IPS DF 19.7 (cell line): ENCODE results near the gene RPAIN.
"Not testable (repeated sequence)": the region's sequence is repeated elsewhere in the genome, so short reads cannot be mapped to it uniquely, and the experiment has no call there.

Experiments used
- DNase-seq: peaks from one replicate; pipeline ENCODE4 v3.0.0-alpha.2; 2013; ENCODE audit warnings: low read depth, low spot score

The RPAIN gene

DNA sequence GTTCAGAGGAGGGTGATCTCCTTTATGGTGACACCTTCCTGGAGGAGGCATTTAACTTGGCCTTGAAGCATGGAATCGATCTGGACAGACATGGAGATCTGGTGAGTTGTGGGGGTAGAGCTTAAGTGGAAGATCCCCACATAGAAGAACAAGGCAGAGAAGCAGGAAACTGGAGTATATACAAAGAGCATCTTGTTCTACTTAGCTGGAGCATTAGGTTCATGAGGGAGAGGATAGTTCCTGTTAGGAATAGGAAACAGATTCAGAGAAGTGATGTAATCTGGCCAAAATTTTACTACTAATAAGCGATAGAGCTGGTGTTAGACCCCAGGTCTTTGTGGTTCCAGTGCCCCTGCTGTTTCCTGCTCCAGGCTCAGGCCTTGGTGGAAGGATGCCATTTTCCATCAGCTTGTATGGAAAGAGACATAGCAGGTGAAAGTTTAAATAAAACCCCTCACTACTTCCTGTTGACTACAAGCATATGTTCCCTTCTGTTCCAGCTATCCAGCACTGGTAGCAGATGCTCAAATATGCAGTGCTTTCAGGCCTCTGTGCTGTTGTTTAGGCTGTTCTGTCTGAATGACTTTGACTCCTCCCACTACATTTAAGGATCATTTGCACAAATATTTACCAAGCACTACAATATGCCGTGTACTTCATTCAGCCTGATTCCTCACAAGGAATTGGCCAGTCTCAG lies 9.4 kb downstream of the RPAIN start:
- DNase-seq: no peak

DNA sequence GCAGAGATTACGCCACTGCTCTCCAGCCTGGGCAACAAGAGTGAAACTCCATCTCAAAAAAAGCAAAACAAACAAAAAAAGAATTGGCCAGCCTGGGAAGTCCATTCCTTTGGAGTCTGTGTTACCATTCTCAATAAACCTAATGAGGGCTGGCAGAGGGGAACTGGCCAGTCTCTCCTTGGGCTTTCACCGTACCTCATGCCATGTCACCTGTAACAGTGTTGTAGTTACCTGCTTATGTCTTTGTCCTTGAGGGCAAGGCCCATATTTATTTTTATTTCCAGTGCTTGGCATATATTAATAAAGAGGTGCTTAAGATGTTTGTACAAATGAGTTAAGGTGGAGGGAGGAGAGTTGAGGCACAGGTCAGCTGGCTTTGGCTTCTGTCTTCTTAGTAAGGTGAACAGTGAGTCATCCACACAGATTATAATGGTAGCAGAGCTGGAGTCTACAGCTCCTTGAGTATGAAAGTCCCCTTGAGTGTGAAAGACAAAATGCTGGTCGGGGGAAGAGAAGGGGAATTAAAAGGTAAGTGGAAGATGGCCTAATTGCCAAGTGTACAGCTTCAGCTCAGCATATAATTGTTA lies 10.5 kb downstream of the RPAIN start:
- DNase-seq: no peak

DNA sequence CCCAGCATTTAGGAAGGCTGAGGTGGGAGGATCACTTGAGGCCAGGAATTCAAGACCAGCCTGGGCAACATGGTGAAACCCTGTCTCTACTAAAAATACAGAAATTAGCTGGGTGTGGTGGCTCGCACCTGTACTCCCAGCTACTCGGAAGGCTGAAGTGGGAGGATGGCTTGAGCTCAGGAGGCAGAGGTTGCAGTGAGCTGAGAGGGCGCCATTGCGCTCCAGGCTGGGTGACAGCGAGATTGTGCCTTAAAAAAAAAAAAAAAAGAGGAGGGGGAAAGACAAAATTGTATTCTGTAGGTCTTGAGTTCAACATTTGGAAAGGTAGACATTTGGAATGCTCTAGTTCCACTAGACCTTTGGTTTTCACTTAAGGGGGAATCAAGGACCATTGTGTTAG lies 11.3 kb downstream of the RPAIN start:
- not testable (repeated sequence) for DNase-seq

DNA sequence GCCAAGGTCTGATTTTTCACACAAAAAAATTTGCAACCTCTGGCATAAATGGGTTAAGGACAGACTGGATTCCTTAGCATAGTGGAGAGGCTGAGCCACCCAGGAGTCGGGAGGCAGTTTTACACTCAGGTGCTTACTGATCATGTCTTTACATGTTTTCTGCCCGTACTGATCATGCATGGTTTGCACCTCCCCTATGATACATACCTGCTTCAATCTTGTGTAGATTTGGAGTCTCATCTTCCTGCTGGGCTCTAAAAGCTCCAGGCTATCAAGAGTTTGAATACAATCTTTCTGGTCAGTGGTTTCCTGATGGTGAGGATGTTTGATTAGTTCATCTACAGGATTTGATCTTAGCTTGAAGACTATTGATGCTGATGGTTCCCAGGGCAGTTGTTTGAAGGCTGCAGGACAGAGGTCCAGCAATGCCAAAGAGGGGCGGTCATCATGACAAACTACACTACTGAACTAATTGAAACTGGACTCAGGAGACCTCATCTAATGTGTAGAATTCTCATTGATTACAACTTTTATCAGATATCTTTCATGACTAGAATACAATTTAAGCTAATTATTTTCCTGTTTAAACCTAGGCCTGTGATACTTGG lies 12.1 kb downstream of the RPAIN start:
- no peak for DNase-seq

DNA sequence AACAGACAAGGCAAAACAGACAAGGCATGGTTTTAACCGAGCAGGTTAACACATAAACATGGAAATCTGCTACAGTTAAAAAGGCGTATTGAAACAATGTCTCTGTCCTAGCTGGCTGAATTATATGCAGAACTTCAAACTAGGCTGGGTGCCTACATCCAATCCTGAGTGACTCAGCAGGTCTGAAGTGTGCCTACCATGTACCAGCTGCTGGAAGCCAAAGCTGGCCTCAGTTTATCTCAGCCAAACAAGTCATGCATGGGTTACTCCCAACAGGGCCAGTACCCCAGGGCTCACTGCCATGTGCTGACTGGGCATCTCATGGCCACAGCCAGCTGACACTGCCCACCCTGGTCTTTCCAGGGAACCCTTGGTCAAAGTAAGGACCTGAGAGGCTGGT lies 15.0 kb downstream of the RPAIN start:
- DNase-seq: no peak

DNA sequence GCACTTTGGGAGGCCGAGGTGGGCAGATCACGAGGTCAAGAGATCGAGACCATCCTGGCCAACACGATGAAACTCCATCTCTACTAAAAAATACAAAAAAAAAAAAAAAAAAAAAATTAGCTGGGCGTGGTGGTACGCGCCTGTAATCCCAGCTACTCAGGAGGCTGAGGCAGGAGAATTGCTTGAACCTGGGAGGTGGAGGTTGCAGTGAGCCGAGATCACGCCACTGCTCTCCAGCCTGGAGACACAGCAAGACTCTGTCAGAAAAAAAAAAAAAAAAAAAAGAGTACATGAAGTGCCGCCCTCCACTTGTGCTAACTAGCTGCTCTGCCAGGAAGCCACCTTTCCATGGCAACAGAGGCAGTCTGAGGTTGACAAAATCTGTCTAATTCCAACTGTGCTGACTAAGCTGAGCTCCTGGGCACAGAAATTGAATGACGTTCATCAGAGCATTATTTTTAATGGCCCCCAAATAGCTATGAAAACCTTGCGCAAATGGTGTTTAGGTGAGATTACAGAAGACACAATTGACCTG lies 15.9 kb downstream of the RPAIN start:
- DNase-seq: not testable (repeated sequence)

DNA sequence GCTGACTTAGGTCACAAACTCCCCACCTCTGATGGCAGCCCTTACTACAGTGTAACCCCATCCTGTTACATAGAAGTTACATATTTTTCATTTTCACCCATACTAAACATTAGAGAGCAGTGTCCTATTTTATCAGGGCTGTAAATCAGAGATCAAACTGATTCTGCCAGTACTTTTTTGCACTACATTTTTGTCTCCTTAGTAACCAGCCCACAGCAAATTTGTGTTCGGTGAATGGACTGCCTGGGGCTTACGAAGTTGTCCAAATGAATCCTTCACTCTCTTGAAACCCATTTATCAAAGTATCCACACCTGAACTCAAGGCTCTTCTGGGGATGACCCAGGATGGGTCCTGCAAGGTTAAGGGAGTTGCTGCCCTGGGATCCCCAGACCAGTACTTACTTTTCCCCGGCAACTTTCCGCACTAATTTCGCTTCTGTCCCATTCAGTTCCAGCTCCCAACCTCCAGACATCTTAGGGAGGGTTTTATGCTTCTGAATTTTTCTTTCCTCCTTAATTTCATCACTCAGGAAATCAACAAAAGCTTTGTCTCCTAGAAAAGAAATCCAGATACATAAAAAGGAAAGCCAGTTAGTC lies 17.8 kb downstream of the RPAIN start:
- no peak for DNase-seq

DNA sequence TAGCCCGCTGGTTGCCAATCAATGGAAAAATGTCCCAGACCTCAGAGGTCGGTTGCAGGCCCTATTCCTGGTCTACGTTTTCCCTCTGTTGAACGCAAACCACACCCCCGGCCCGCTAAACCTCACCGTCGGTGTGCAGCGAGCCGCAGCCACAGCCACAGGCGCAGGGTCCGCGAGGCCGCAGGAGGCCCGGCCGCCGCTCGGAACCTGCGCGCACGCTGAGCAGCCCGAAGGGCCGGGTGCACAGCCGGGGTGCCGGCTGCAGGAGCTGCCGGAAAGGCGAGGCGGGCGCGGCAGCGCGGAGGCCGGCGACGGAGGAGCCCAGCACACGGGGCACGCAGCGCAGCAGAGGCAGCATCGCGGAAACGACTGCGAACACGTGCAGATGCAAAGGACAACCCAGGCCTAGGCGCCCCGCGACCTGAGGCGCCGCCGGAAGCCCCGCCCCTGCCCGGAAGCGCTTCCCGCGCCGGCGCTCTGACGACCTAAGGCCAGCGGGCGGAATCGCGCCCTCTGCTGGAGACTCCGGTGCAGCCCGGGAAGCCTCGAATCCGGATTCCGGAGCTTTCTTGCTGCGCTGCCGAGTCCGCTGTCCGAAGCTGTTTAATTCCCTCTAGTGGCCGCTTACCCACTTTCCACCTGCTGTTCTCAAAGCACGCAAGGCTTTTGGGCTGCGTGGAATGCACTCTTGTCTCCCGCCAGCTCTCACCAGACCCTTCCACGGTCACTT lies 18.9 kb downstream of the RPAIN start, which contains the start of gene C1QBP:
Gene C1QBP (minus strand): TSS at position 440 of the 730 bp plus-strand sequence. CDS start 82 bp downstream, at position 358.
- peak; percentile 30 for DNase-seq

DNA sequence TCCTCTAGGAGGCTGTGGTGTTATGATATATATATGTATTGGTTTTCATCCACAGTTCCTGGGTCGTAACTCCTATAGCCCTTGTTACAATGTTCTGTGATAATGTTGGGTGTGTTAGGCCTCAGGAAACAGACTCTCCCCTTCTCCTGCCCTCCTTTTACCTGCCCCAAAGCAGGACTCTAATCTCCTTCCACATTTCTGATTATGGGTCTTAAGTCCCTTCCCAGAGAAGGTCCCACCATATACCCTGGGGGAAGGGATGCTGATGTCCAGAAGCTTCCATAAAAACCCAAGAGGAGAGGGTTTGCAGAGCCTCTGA lies 19.4 kb downstream of the RPAIN start:
- no peak for DNase-seq

DNA sequence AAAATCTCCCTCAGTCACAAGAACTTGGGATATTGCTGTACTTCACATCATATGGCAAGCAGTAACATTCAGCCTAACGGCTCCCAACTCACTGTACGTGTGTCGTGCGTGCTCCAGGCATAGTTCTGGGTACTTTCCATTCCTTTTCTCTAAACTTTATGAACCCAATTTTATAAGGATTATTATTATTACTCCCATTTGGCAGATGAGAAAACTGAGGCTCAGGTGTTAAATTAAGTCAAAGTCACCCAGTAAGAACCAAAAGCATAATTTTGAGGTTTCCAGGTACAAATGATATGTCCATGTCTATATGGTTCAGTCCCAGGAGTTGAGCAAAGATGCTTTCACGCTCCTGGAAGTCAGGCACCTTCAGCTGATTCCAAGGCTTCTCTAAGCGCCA lies 23.7 kb downstream of the RPAIN start:
- DNase-seq: no peak

DNA sequence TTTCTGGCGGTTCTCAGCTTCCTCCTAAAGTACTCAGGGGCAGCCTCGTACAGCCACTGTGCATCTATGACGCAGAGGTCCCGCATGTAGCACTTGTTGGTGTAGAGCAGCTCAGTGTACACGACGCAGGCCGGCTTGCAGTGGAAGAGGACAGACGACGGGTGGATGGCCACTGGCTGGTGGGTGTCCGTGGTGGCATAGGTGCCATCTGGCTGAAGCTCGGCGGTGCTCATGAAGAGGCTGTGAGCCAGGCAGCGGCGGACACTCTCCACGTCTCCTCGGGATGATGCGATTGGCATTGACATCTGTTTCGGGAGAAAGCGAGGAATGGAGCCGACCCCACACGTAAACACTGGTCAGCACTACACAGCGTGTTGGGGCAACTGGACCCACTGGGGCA lies 24.2 kb downstream of the RPAIN start:
- no peak for DNase-seq

DNA sequence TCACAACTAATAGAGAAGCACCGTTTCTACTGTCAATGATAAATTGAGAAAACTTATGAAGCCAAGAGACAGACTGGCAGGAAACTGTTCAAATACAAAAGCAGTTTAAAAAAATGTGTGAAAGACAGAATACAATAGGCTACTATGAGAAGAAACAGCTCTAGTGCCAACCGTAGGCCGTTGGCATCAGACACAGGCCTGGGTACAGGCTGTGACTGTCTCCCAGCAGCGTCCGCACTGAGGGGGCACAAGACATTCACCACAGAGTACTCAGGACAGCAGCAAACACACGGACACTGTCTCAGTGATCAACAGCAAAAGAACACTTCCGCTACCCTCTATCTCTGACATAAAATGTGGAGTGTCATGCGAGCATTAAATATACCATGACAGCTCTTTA lies 26.8 kb downstream of the RPAIN start:
- no peak for DNase-seq

DNA sequence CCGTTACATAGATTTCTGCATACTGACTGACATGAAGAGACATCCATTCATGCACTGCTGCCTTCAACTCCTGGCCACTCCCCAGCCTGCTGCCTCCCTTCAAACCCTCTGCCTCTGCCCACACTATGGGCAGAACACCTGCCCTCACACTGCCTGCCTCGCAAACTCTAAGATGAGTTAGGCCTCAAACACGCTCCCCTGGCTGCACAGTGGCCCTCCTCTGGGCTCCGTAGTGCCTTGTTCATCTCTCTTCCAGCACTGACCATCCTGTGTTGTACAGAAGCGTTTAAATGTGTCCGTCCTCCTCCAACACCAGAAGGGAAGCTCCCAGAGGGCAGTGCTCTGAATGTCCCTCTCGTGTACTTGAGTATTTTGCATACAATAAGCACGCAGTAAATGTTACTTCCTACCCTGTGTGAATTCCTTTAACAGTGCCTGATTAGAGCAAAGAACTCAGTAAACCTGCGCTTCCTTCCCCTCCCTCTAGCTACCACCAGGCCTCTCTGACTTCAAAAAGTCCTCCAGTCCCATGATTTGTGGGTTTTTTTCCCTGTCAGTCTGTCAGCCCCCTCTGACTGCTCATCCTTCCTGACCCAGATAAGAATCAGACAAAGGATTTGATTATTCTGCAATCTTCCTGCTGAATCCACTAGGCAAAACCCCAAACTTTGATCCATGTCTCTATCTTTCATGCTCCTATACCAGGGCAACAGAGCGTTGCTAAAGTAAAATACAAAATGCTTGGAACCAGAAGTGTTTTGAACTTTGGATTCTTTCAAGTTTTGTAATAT lies 44.9 kb downstream of the RPAIN start:
- DNase-seq: no peak

DNA sequence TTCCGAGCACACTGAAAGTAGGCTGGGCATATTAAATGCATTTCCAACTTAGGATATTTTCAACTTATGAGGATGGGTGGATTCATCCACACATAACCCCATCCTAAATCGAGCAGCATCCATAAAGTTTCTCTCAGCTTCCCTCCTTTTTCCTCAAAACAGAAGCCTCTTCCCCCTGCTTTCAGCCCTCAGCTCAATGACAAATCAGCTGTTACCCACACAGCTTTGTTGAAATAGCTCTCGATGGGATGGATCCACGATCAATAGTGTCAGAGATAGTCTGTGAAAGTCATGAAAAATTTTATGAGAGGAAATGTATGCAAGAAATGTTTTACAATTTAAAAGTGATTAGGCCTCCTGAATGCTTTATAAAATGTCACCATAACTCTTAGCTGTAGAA lies 46.3 kb downstream of the RPAIN start:
- DNase-seq: no peak

DNA sequence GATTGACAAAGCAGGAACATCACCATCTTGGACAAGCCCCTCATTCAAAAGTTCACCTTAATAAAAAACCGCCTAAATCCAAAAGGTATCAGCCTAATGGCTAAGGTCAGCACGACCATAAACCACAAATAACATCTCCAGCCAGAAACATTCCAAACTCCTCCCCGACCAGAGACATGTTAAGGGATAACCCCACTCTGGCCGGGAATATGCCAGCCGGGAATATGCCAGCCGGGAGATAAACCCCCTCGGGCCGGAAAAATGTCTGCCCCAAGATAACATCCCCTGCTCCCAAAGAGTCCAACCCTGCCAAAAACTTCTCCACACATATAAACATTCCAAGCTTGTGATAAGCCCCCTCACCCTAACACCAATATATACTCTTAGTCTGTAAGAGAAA lies 47.4 kb downstream of the RPAIN start:
- DNase-seq: no peak

DNA sequence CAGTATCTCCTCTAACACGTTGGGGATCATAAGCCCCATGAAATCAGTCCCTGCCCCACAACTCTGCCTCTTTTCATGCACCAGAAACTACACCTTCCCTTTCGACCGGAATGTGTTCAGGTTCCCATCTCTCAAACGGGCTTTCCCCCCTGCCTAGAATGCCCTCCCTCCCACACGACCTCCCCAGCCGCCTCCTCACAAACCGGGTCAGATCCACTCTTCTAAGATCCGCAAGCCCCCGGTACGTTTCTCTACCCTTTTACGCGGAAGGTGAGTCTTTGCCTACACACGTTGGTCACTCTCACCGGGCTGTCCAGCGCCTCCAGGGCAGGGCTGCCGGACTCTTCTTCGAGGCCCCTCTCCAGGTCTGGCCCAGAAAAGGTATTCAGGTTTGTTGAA lies 48.1 kb downstream of the RPAIN start:
- no peak for DNase-seq

DNA sequence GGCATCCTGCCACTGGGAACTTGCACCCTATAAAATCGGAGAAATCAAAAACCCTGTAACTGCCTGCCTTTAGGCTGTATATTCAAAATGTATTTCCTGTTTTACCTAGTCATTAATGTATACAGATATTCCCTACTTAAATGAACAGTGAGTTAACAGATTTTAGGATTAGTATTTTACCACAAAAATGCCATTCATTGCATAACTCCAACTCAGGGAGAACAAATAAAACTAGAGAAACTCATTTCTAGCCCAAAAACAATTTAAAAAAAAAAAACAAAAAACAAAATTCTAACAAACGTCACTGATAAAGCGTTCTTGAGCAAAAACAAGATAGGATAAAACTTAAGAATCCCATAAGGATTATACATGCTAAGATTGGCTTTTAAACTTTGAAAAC lies 52.5 kb downstream of the RPAIN start:
- DNase-seq: no peak

DNA sequence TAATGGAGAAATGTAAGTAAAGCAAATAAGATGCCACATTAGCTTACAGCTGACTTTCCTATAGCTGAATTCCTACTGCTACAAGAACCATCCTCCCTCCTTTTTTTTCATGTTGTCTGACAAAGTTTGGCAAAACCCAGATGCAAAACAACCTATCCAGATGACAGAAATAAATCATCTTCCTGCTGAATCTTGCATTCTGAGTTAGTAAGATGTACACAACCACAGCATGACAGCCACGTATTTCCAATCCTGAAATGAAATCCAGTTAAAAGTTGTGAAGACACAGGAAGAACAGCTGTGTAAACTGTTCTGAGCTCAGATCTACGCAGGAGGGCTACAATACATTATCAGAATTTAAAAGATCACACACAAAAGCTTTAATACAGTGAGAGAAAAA lies 53.9 kb downstream of the RPAIN start:
- DNase-seq: no peak

DNA sequence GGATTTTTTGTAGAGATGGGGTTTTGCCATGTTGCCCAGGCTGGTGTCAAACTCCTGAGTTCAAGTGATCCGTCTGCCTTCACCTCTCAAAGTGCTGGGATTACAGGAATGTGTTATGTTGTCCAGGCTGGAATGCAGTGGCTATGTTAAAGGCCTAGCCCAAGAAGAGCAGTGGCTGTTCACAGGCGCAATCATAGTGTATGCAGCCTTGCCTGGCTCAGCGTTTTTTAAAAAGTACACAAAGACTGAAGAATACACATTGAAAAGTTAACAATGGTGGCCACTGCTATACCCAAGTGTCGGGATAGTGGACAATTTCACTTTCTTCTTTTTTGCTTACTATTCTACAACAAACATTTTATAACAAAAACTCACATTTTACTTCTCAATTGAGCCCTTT lies 59.0 kb downstream of the RPAIN start:
- DNase-seq: no peak

DNA sequence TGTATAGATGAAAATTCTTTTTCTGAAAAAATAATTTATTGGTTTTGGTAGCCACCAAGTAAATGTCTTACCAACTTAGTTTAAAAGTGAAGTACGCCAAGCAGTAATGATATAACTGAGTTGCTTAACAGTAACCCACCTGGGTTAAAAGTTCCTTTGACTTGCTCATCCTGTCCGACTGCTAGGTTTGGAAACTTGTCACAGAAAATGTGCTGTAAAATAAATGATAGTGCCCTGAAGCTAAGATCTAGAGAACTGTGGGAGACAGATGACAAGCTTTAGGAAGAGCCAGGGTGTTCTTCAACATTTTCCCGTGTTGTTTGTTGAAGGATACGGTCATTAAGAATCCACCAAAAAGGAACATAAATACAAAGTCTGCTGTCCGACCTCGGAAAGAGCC lies 61.0 kb downstream of the RPAIN start:
- DNase-seq: no peak

DNA sequence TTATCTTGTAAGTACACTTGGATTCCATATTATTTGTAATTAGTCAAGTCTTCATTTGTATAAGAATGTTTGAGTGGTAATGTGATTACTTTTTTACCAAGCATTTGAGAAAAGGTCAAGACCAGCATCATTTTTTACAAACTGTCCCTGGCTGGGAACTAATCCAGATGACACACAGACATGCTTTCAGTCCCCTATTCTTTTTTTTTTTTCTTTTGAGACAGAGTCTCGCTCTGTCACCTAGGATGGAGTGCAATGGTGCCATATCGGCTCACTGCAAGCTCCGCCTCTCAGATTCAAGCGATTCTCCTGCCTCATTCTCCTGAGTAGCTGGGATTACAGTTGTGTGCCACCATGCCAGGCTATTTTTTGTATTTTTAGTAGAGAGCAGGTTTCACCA lies 61.5 kb downstream of the RPAIN start:
- no peak for DNase-seq
